ENCODE results near the gene MNS1. TPM values are rescaled to one million over a fixed set of nuclear protein-coding genes. Genes with fewer than 3 reads are reported as not detected.

Gene MNS1
- total and polyA plus RNA-seq, 10 of the 15 experiments (the other 5 are each of a cell fraction or from before 2014, with no cell fraction given), result 0.45 to 2.6 (median 0.97) TPM

GRCh38 chr15:56492236-56492635 lies 27.3 kb upstream of the MNS1 start:
- CTCF ChIA-PET, result interaction anchor here (1.1 to 2.8 kb wide), 5 partner anchors 254 to 1035 kb away, joined by 3 to 19 read pairs (median 3); no protein-coding TSS in a partner anchor
- WGBS (ENCODE audit: insufficient coverage, insufficient replicate concordance, low lambda C conversion rate, missing lambda C conversion rate), result 56% methylated on average over 3 of the region's 3 CpGs
- FAIRE-seq, result no peak

GRCh38 chr15:56491110-56491722 lies 26.3 kb upstream of the MNS1 start:
- ChIA-PET RAD21 (ENCODE audit: unreplicated experiment) (interaction anchor here (0.5 to 1.4 kb wide), 6 partner anchors 379 to 1036 kb away, joined by 3 to 5 read pairs (median 4); no protein-coding TSS in a partner anchor), CTCF (interaction anchor here (0.5 to 2.8 kb wide), 24 partner anchors 8 to 1038 kb away, joined by 3 to 19 read pairs (median 4); partner anchors contain the start of gene MNS1), SMC1A (ENCODE audit: uncharacterized antibody, unreplicated experiment) (interaction anchor here (0.7 to 1.8 kb wide), 6 partner anchors 24 to 1052 kb away, joined by 3 to 8 read pairs (median 4); no protein-coding TSS in a partner anchor), POLR2A (no interaction called here)
- Histone ChIP-seq H3K4me1 (ENCODE audit: control insufficient read depth, insufficient read depth, low read length) (no peaks in the 10 kb centered on the region), H3K36me3 (ENCODE audit: control insufficient read depth in 2 of 2, insufficient read depth in 2 of 2, low read length in 1 of 2) (no peaks in the 10 kb centered on the region), H4K20me1 (ENCODE audit: control insufficient read depth, insufficient read depth) (no peaks in the 10 kb centered on the region), H3K79me2 (ENCODE audit: control insufficient read depth, insufficient read depth, low read length) (no peaks in the 10 kb centered on the region), H3K9me3 (replicated peaks; ENCODE audit: control insufficient read depth, insufficient read depth, low read length) (no peaks in the 10 kb centered on the region), H3K27me3 (replicated peaks in 1 of 2; ENCODE audit: control insufficient read depth in 2 of 2, insufficient read depth in 2 of 2, low read length in 1 of 2) (no peaks in the 10 kb centered on the region), H2AFZ (ENCODE audit: control insufficient read depth, low read depth, low read length) (no peak overlapping the region), H3K4me3 (no peak overlapping the region), H3K9ac (ENCODE audit: control insufficient read depth, insufficient read depth, low read length) (no peak overlapping the region), H3K27ac (ENCODE audit: control insufficient read depth, insufficient read depth) (no peak overlapping the region), H3K4me2 (ENCODE audit: control insufficient read depth, insufficient read depth) (no peak overlapping the region)
- in situ Hi-C loops (cut with MboI) (loop anchor here (5.0 to 10.0 kb wide), 4 partner anchors 376 to 1044 kb away; no protein-coding TSS in a partner anchor), intact Hi-C loops (cut with micrococcal nuclease; ENCODE audit: unreplicated experiment) (loop anchor here (10.0 kb wide), 1 partner anchor 654 kb away; no protein-coding TSS in a partner anchor)
- peak; percentile 28 for DNase-seq (ENCODE audit: low read depth, low spot score)
- BruUV-seq (replicated peaks), result no TSS peak
- peak; percentile 94 for ATAC-seq
- 34% methylated on average over 5 of the region's 5 CpGs for WGBS (ENCODE audit: insufficient coverage, insufficient replicate concordance, low lambda C conversion rate, missing lambda C conversion rate)
- FAIRE-seq, result peak; percentile 92
- TF ChIP-seq CTCF (IDR thresholded peaks at IDR 0.05 in 2 of 3, conservative IDR thresholded peaks at IDR 0.05 in 1 of 3; ENCODE audit: control insufficient read depth in 2 of 3, extremely low read depth in 1 of 3, insufficient read depth in 1 of 3, low read depth in 3 of 3, low read length in 3 of 3) (peak; percentile 89 to 94 (median 92)), SMC3 (IDR thresholded peaks at IDR 0.05; ENCODE audit: borderline replicate concordance, low read length) (peak; percentile 68), PAX5 (IDR thresholded peaks at IDR 0.05; ENCODE audit: borderline replicate concordance, low read depth, low read length) (no peak), SP1 (IDR thresholded peaks at IDR 0.05; ENCODE audit: low read depth, low read length) (no peak), ZNF207 (IDR thresholded peaks at IDR 0.05; ENCODE audit: borderline replicate concordance) (no peak), ZNF592 (IDR thresholded peaks at IDR 0.05) (0 out of 2 replicates have a peak, but pooled peaks have one; percentile 10)

More at GRCh38 chr15:56492236-56492635, 27.3 kb upstream of the MNS1 start:
- H3K9ac ChIP-seq (ENCODE audit: control insufficient read depth, insufficient read depth, low read length), result no peak overlapping the region
- intact Hi-C loops (cut with micrococcal nuclease; ENCODE audit: unreplicated experiment), result loop anchor here (10.0 kb wide), 1 partner anchor 653 kb away; no protein-coding TSS in a partner anchor
- no peaks in the 10 kb centered on the region for H3K36me3 ChIP-seq (ENCODE audit: control insufficient read depth in 2 of 2, insufficient read depth in 2 of 2, low read length in 1 of 2)
- in situ Hi-C loops (cut with MboI), result loop anchor here (5.0 to 10.0 kb wide), 4 partner anchors 375 to 1043 kb away; no protein-coding TSS in a partner anchor
- no peaks in the 10 kb centered on the region for H4K20me1 ChIP-seq (ENCODE audit: control insufficient read depth, insufficient read depth)
- RAD21 ChIA-PET (ENCODE audit: unreplicated experiment), result no interaction called here
- SMC1A ChIA-PET (ENCODE audit: uncharacterized antibody, unreplicated experiment), result interaction anchor here (1.1 kb wide), 1 partner anchor 498 kb away, joined by 3 read pairs; no protein-coding TSS in a partner anchor
- no peaks in the 10 kb centered on the region for H3K27me3 ChIP-seq (replicated peaks in 1 of 2; ENCODE audit: control insufficient read depth in 2 of 2, insufficient read depth in 2 of 2, low read length in 1 of 2)
- DNase-seq (ENCODE audit: low read depth, low spot score) (no peak), ATAC-seq (no peak)
- POLR2A ChIA-PET, result no interaction called here
- H2AFZ ChIP-seq (ENCODE audit: control insufficient read depth, low read depth, low read length), result no peak overlapping the region
- no TSS peak for BruUV-seq (replicated peaks)
- no peaks in the 10 kb centered on the region for H3K4me1 ChIP-seq (ENCODE audit: control insufficient read depth, insufficient read depth, low read length)
- no peaks in the 10 kb centered on the region for H3K9me3 ChIP-seq (replicated peaks; ENCODE audit: control insufficient read depth, insufficient read depth, low read length)
- H3K79me2 ChIP-seq (ENCODE audit: control insufficient read depth, insufficient read depth, low read length), result no peaks in the 10 kb centered on the region
- H3K4me3 ChIP-seq, result no peak overlapping the region
- no peak for TF ChIP-seq CBX3 (IDR thresholded peaks at IDR 0.05; ENCODE audit: borderline replicate concordance, low read depth)
- TF ChIP-seq RFX5 (IDR thresholded peaks at IDR 0.05; ENCODE audit: low read depth, low read length), result no peak
- no peak for TF ChIP-seq RAD51 (IDR thresholded peaks at IDR 0.05)
- no peak for TF ChIP-seq ZSCAN29 (IDR thresholded peaks at IDR 0.05)
- TF ChIP-seq NR2F1 (conservative IDR thresholded peaks at IDR 0.05), result no peak
- TF ChIP-seq WRNIP1 (IDR thresholded peaks at IDR 0.05; ENCODE audit: borderline replicate concordance, low read depth, low read length), result no peak
- no peak for TF ChIP-seq ZNF24 (IDR thresholded peaks at IDR 0.05)
- no peak for TF ChIP-seq BCL11A (IDR thresholded peaks at IDR 0.05; ENCODE audit: low read depth, low read length)
- no peak for TF ChIP-seq CREB1 (IDR thresholded peaks at IDR 0.05; ENCODE audit: low read depth)
- no peak overlapping the region for H3K27ac ChIP-seq (ENCODE audit: control insufficient read depth, insufficient read depth)
- no peak overlapping the region for H3K4me2 ChIP-seq (ENCODE audit: control insufficient read depth, insufficient read depth)
